ENCODE data around the gene SHF. TPM values are rescaled to one million over a fixed set of nuclear protein-coding genes. Genes with fewer than 3 reads are reported as not detected.

Gene SHF
- total RNA-seq, 1 experiment from 2014 or later, result not detected

GRCh38 chr15:45199136-45199810 lies 11.5 kb upstream of the SHF start:
- DNase-seq (ENCODE audit: low spot score), result peak; percentile 10

GRCh38 chr15:45198337-45199135 lies 10.8 kb upstream of the SHF start:
- peak; percentile 93 for DNase-seq (ENCODE audit: low spot score)

- no peak for DNase-seq (ENCODE audit: low spot score)
Observed at GRCh38 chr15:45197512-45197911, 9.7 kb upstream of the SHF start.

GRCh38 chr15:45187578-45187893 lies 230 bp downstream of the SHF start:
- no peak for DNase-seq (ENCODE audit: low spot score)

- no peak for DNase-seq (ENCODE audit: low spot score)
Observed at GRCh38 chr15:45186771-45187577, 792 bp downstream of the SHF start.

- no peak for DNase-seq (ENCODE audit: low spot score)
Observed at GRCh38 chr15:45185903-45186770, 1.6 kb downstream of the SHF start.

- DNase-seq (ENCODE audit: low spot score), result no peak
Observed at GRCh38 chr15:45185069-45185779, 2.5 kb downstream of the SHF start.

- no peak for DNase-seq (ENCODE audit: low spot score)
Observed at GRCh38 chr15:45184562-45185041, 3.2 kb downstream of the SHF start.

- DNase-seq (ENCODE audit: low spot score), result no peak
Observed at GRCh38 chr15:45183511-45183910, 4.3 kb downstream of the SHF start.

- DNase-seq (ENCODE audit: low spot score), result no peak
Observed at GRCh38 chr15:45182996-45183395, 4.8 kb downstream of the SHF start.

GRCh38 chr15:45181491-45182285 lies 6.1 kb downstream of the SHF start:
- DNase-seq (ENCODE audit: low spot score), result peak; percentile 25

- DNase-seq (ENCODE audit: low spot score), result no peak
Observed at GRCh38 chr15:45180648-45181436, 6.9 kb downstream of the SHF start.

- peak; percentile 84 for DNase-seq (ENCODE audit: low spot score)
Observed at GRCh38 chr15:45180201-45180600, 7.6 kb downstream of the SHF start.

- peak; percentile 10 for DNase-seq (ENCODE audit: low spot score)
Observed at GRCh38 chr15:45179221-45179985, 8.4 kb downstream of the SHF start.

- no peak for DNase-seq (ENCODE audit: low spot score)
Observed at GRCh38 chr15:45177285-45177684, 10.5 kb downstream of the SHF start.

GRCh38 chr15:45174577-45174976 lies 13.2 kb downstream of the SHF start:
- no peak for DNase-seq (ENCODE audit: low spot score)

- no peak for DNase-seq (ENCODE audit: low spot score)
Observed at GRCh38 chr15:45174069-45174468, 13.7 kb downstream of the SHF start.

GRCh38 chr15:45171912-45172311 lies 15.9 kb downstream of the SHF start:
- no peak for DNase-seq (ENCODE audit: low spot score)

All from A172 (cell line).